Osteoblast (primary cell): Measurements from ENCODE around the gene GARIN5B. TPM values are rescaled to one million over a fixed set of nuclear protein-coding genes. Genes with fewer than 3 reads are reported as not detected.
A peak's percentile ranks its signal among the peaks of the same experiment; 100 is the strongest.

Source experiments
- DNase-seq: peaks from one replicate; pipeline ENCODE4 v3.0.0; 2011; ENCODE audit warnings: low spot score, mixed read lengths; ENCODE audit not compliant: insufficient read length; ENCODE audit errors: missing footprints
- H2AFZ ChIP-seq: 2 replicates; pipeline ENCODE4 v1.6.0; 2011; ENCODE audit warnings: mild to moderate bottlenecking, low read length
- H3K27ac ChIP-seq: 2 replicates; pipeline ENCODE4 v1.5.1; 2011; ENCODE audit warnings: mild to moderate bottlenecking, low read depth, low read length, moderate library complexity
- H3K27me3 ChIP-seq: 2 replicates; pipeline ENCODE4 v1.6.0; 2012; ENCODE audit warnings: mild to moderate bottlenecking, control low read depth, inconsistent platforms, low read length, moderate library complexity; ENCODE audit not compliant: insufficient read depth
- H3K36me3 ChIP-seq: 2 replicates; pipeline ENCODE4 v1.5.1; 2011; ENCODE audit warnings: mild to moderate bottlenecking, low read length, control low read depth, moderate library complexity; ENCODE audit not compliant: insufficient read depth
- H3K4me1 ChIP-seq: 2 replicates; pipeline ENCODE4 v1.5.1; 2011; ENCODE audit warnings: mild to moderate bottlenecking, low read length, control low read depth, moderate library complexity; ENCODE audit not compliant: insufficient read depth
- H3K4me2 ChIP-seq: 2 replicates; pipeline ENCODE4 v1.6.0; 2011; ENCODE audit warnings: mild to moderate bottlenecking, low read length; ENCODE audit not compliant: insufficient read depth
- H3K4me3 ChIP-seq: fragments of 200-600 bp; sonication (generic); 3 replicates; pipeline ENCODE4 v1.5.1; 2012; ENCODE audit warnings: mild to moderate bottlenecking, low read length, inconsistent platforms; ENCODE audit not compliant: insufficient read depth
- H3K79me2 ChIP-seq: 2 replicates; pipeline ENCODE4 v1.6.0; 2012; ENCODE audit warnings: mild to moderate bottlenecking, low read length, control low read depth, inconsistent platforms; ENCODE audit not compliant: insufficient read depth
- H3K9me3 ChIP-seq: 2 replicates; pipeline ENCODE4 v1.5.1; 2011; ENCODE audit warnings: low read depth, low read length, control low read depth
- H4K20me1 ChIP-seq: 2 replicates; pipeline ENCODE4 v1.6.0; 2012; ENCODE audit warnings: mild to moderate bottlenecking, low read length, control low read depth; ENCODE audit not compliant: insufficient read depth
- CTCF ChIP-seq: IDR thresholded peaks from 2 replicates; pipeline ENCODE4 v1.5.1; 2011; ENCODE audit warnings: mild to moderate bottlenecking, low read depth, low read length, moderate library complexity; ENCODE audit errors: extremely low read depth
- total RNA-seq: library from RNA; depleted of rRNA; stranded (reverse); fragments of >200 nt; gene quantifications from 2 replicates; pipeline ENCODE4 v1.2.3, GENCODE V29; 2012

GARIN5B gene
- total RNA-seq, 1 donor: not detected

GRCh38 chr19:55304980-55305379, 58.1 kb downstream of the GARIN5B start:
- H3K4me1 ChIP-seq: peaks cover 7% of the 10 kb centered on the region
- no peak overlapping the region for H3K4me3 ChIP-seq
- TF ChIP-seq CTCF: no peak
- H4K20me1 ChIP-seq: no peaks in the 10 kb centered on the region
- peaks cover 30% of the 10 kb centered on the region for H3K36me3 ChIP-seq
- H2AFZ ChIP-seq: no peak overlapping the region
- DNase-seq: peak; percentile 71
- no peak overlapping the region for H3K27ac ChIP-seq
- H3K27me3 ChIP-seq: no peaks in the 10 kb centered on the region
- H3K9me3 ChIP-seq: no peaks in the 10 kb centered on the region
- no peaks in the 10 kb centered on the region for H3K79me2 ChIP-seq
- no peak overlapping the region for H3K4me2 ChIP-seq

Other genes with a start within 250 kb of the GARIN5B start
- 49.2 and 55.0 TPM in 2 replicates for gene PPP1R12C, start 245.6 kb downstream of the GARIN5B start, total RNA-seq
- gene TNNT1, start 214.1 kb downstream of the GARIN5B start, total RNA-seq: 0.29 TPM in 1 of 2 replicates, not detected in the other
- not detected in 2 replicates for gene TNNI3, start 205.5 kb downstream of the GARIN5B start, total RNA-seq
- 0.59 and 0.72 TPM in 2 replicates for gene DNAAF3, start 196.6 kb downstream of the GARIN5B start, total RNA-seq
- not detected in 2 replicates for gene SYT5, start 183.0 kb downstream of the GARIN5B start, total RNA-seq
- gene PTPRH, start 153.8 kb downstream of the GARIN5B start, total RNA-seq: 0.88 and 1.1 TPM in 2 replicates
- gene TMEM86B, start 134.5 kb downstream of the GARIN5B start, total RNA-seq: 1.5 and 2.5 TPM in 2 replicates
- gene PPP6R1, start 104.2 kb downstream of the GARIN5B start, total RNA-seq: 27.1 and 32.6 TPM in 2 replicates
- 20.6 and 26.4 TPM in 2 replicates for gene HSPBP1, start 83.2 kb downstream of the GARIN5B start, total RNA-seq
- 1.8 and 4.0 TPM in 2 replicates for gene BRSK1, start 79.3 kb downstream of the GARIN5B start, total RNA-seq
- gene TMEM150B, start 37.9 kb downstream of the GARIN5B start, total RNA-seq: under 0.01 and 0.29 TPM in 2 replicates
- 9.7 and 10.9 TPM in 2 replicates for gene KMT5C, start 23.4 kb downstream of the GARIN5B start, total RNA-seq
- gene COX6B2, start 8.5 kb downstream of the GARIN5B start, total RNA-seq: not detected in 2 replicates
- gene IL11, start 7.2 kb upstream of the GARIN5B start, total RNA-seq: 0.36 and 1.2 TPM in 2 replicates
- gene TMEM190, start 13.6 kb upstream of the GARIN5B start, total RNA-seq: not detected in 2 replicates
- gene TMEM238, start 21.0 kb upstream of the GARIN5B start, total RNA-seq: 0.29 TPM in 1 of 2 replicates, not detected in the other
- gene RPL28, start 22.7 kb upstream of the GARIN5B start, total RNA-seq: 223 and 310 TPM in 2 replicates
- 37.3 and 66.9 TPM in 2 replicates for gene UBE2S, start 44.5 kb upstream of the GARIN5B start, total RNA-seq
- gene SHISA7, start 80.0 kb upstream of the GARIN5B start, total RNA-seq: not detected in 2 replicates
- gene ISOC2, start 98.4 kb upstream of the GARIN5B start, total RNA-seq: 55.4 and 65.1 TPM in 2 replicates
- gene C19orf85, start 101.5 kb upstream of the GARIN5B start, total RNA-seq: not detected in 2 replicates
- 1.5 and 2.9 TPM in 2 replicates for gene ZNF628, start 113.4 kb upstream of the GARIN5B start, total RNA-seq
- gene NAT14, start 121.9 kb upstream of the GARIN5B start, total RNA-seq: 8.3 and 11.2 TPM in 2 replicates
- 22.7 and 77.4 TPM in 2 replicates for gene SSC5D, start 125.2 kb upstream of the GARIN5B start, total RNA-seq
- gene SBK2, start 173.9 kb upstream of the GARIN5B start, total RNA-seq: not detected in 2 replicates
- gene SBK3, start 182.3 kb upstream of the GARIN5B start, total RNA-seq: not detected in 2 replicates
- 6.9 and 7.4 TPM in 2 replicates for gene ZNF579, start 217.6 kb upstream of the GARIN5B start, total RNA-seq
- gene FIZ1, start 236.3 kb upstream of the GARIN5B start, total RNA-seq: 2.9 and 3.6 TPM in 2 replicates
- gene ZNF524, start 237.0 kb upstream of the GARIN5B start, total RNA-seq: 11.2 TPM in 2 replicates
- 1.4 and 1.5 TPM in 2 replicates for gene ZNF865, start 242.4 kb upstream of the GARIN5B start, total RNA-seq